Activated CD8-positive, alpha-beta memory T cell treated with anti-CD3 and anti-CD28 coated beads, Interleukin-2, amount 50 U/mL, for 24 hours (primary cell): Measurements from ENCODE around the gene TMEM231.
"Not testable (repeated sequence)": the region's sequence is repeated elsewhere in the genome, so short reads cannot be mapped to it uniquely, and the experiment has no call there.

Source experiments
- DNase-seq: peaks from one replicate; pipeline ENCODE4 v3.0.0-alpha.2; 2020; ENCODE audit errors: extremely low read depth

TMEM231 gene

GRCh38 chr16:75566758-75567255 lies 10.8 kb upstream of the TMEM231 start:
- DNase-seq: no peak

- DNase-seq: peak; percentile 68
Observed at GRCh38 chr16:75566040-75566757, 10.1 kb upstream of the TMEM231 start, which contains the start of gene GABARAPL2. Gene GABARAPL2, plus strand, starts transcription at chr16:75566379. Its CDS starts 108 bp downstream, at chr16:75566487.

GRCh38 chr16:75565640-75566039 lies 9.6 kb upstream of the TMEM231 start:
- DNase-seq: no peak

GRCh38 chr16:75559564-75560372 lies 3.7 kb upstream of the TMEM231 start:
- DNase-seq: no peak

- DNase-seq: no peak
Observed at GRCh38 chr16:75558846-75559401, 2.9 kb upstream of the TMEM231 start.

- DNase-seq: no peak
Observed at GRCh38 chr16:75556431-75556950, 439 bp upstream of the TMEM231 start.

GRCh38 chr16:75555213-75555706 lies 792 bp downstream of the TMEM231 start:
- DNase-seq: no peak

GRCh38 chr16:75552951-75553350 lies 3.1 kb downstream of the TMEM231 start:
- DNase-seq: no peak

- no peak for DNase-seq
Observed at GRCh38 chr16:75550211-75550662, 5.8 kb downstream of the TMEM231 start.

- DNase-seq: not testable (repeated sequence)
Observed at GRCh38 chr16:75548456-75548855, 7.6 kb downstream of the TMEM231 start.

- no peak for DNase-seq
Observed at GRCh38 chr16:75546293-75546692, 9.8 kb downstream of the TMEM231 start.

- DNase-seq: not testable (repeated sequence)
Observed at GRCh38 chr16:75545879-75546278, 10.2 kb downstream of the TMEM231 start.

- DNase-seq: not testable (repeated sequence)
Observed at GRCh38 chr16:75542462-75542861, 13.6 kb downstream of the TMEM231 start.

GRCh38 chr16:75541236-75541635 lies 14.8 kb downstream of the TMEM231 start:
- no peak for DNase-seq

- not testable (repeated sequence) for DNase-seq
Observed at GRCh38 chr16:75538882-75539565, 17.0 kb downstream of the TMEM231 start.

GRCh38 chr16:75537776-75538175 lies 18.3 kb downstream of the TMEM231 start:
- DNase-seq: no peak

- no peak for DNase-seq
Observed at GRCh38 chr16:75535901-75536300, 20.2 kb downstream of the TMEM231 start, which contains the start of gene CHST5. Gene CHST5, minus strand, starts transcription at chr16:75536108. Its CDS starts 5,724 bp downstream, at chr16:75530384.

- DNase-seq: no peak
Observed at GRCh38 chr16:75535211-75535843, 20.7 kb downstream of the TMEM231 start.

- no peak for DNase-seq
Observed at GRCh38 chr16:75534560-75535205, 21.4 kb downstream of the TMEM231 start.

- DNase-seq: no peak
Observed at GRCh38 chr16:75532791-75533190, 23.3 kb downstream of the TMEM231 start.
